Neural crest cell (in vitro differentiated cells): Measurements from ENCODE around the gene DMGDH. TPM values are rescaled to one million over a fixed set of nuclear protein-coding genes. Genes with fewer than 3 reads are reported as not detected.

Experiments
- DNase-seq: peaks from one replicate; pipeline ENCODE4 v3.0.0; 2021; ENCODE audit warnings: low read depth, mixed read lengths, low spot score
- H3K27ac Mint-ChIP-seq: one replicate; pipeline ENCODE4 v1.8.0; 2021; ENCODE audit warnings: mild to moderate bottlenecking, mixed read lengths; ENCODE audit not compliant: unreplicated experiment
- H3K27me3 Mint-ChIP-seq: 2 replicates; pipeline ENCODE4 v1.8.0; 2021; ENCODE audit warnings: low read depth, mild to moderate bottlenecking, mixed read lengths
- H3K36me3 Mint-ChIP-seq: 2 replicates; pipeline ENCODE4 v1.8.0; 2021; ENCODE audit warnings: low read depth, mild to moderate bottlenecking, mixed read lengths
- H3K4me1 Mint-ChIP-seq: 2 replicates; pipeline ENCODE4 v1.8.0; 2021; ENCODE audit warnings: mixed read lengths
- H3K4me3 Mint-ChIP-seq: one replicate; pipeline ENCODE4 v1.8.0; 2021; ENCODE audit warnings: mild to moderate bottlenecking, mixed read lengths
- H3K9me3 Mint-ChIP-seq: 2 replicates; pipeline ENCODE4 v1.8.0; 2021; ENCODE audit warnings: mixed read lengths
- CTCF ChIP-seq: fragments of 200-600 bp; sonication (generic); conservative IDR thresholded peaks from 2 replicates; pipeline ENCODE4 v1.5.0; 2021; ENCODE audit warnings: antibody characterized with exemption, mild to moderate bottlenecking
- total RNA-seq: library from RNA; stranded (reverse); gene quantifications from 2 replicates; pipeline ENCODE4 v1.2.1, GENCODE V29; 2021

Gene DMGDH
- total RNA-seq, 1 donor from 2014 or later = not detected

GRCh38 chr5:79014631-79015030 is 54.8 kb downstream of the DMGDH start:
- Mint-ChIP-seq H3K27me3 (peaks cover 47% of the 10 kb centered on the region), H3K9me3 (peaks cover 6% of the 10 kb centered on the region), H3K27ac (no peak overlapping the region), H3K4me1 (no peaks in the 10 kb centered on the region), H3K4me3 (no peak overlapping the region), H3K36me3 (no peaks in the 10 kb centered on the region)
- no peak for TF ChIP-seq CTCF
- no peak for DNase-seq

- no peak for TF ChIP-seq CTCF
- peaks cover 6% of the 10 kb centered on the region for H3K9me3 Mint-ChIP-seq
- H3K4me3 Mint-ChIP-seq = no peak overlapping the region
- no peak for DNase-seq
- no peak overlapping the region for H3K27ac Mint-ChIP-seq
- no peaks in the 10 kb centered on the region for H3K4me1 Mint-ChIP-seq
- no peaks in the 10 kb centered on the region for H3K36me3 Mint-ChIP-seq
- peaks cover 23% of the 10 kb centered on the region for H3K27me3 Mint-ChIP-seq
Measured at GRCh38 chr5:79011869-79012268, 57.6 kb downstream of the DMGDH start.

GRCh38 chr5:79011219-79011836 is 58.1 kb downstream of the DMGDH start:
- H3K4me3 Mint-ChIP-seq = no peak overlapping the region
- no peak for DNase-seq
- H3K9me3 Mint-ChIP-seq = peaks cover 6% of the 10 kb centered on the region
- H3K27me3 Mint-ChIP-seq = peaks cover 18% of the 10 kb centered on the region
- H3K4me1 Mint-ChIP-seq = no peaks in the 10 kb centered on the region
- TF ChIP-seq CTCF = no peak
- H3K36me3 Mint-ChIP-seq = no peaks in the 10 kb centered on the region
- H3K27ac Mint-ChIP-seq = no peak overlapping the region

GRCh38 chr5:79008362-79008761 is 61.1 kb downstream of the DMGDH start:
- no peak for DNase-seq
- Mint-ChIP-seq H3K27me3 (peaks cover 4% of the 10 kb centered on the region), H3K4me1 (no peaks in the 10 kb centered on the region), H3K4me3 (no peak overlapping the region), H3K27ac (no peak overlapping the region), H3K9me3 (peaks cover 5% of the 10 kb centered on the region), H3K36me3 (no peaks in the 10 kb centered on the region)
- no peak for TF ChIP-seq CTCF

- no peak for TF ChIP-seq CTCF
- no peak for DNase-seq
- no peaks in the 10 kb centered on the region for H3K4me1 Mint-ChIP-seq
- peaks cover under 1% of the 10 kb centered on the region for H3K9me3 Mint-ChIP-seq
- H3K27me3 Mint-ChIP-seq = no peaks in the 10 kb centered on the region
- H3K27ac Mint-ChIP-seq = no peak overlapping the region
- no peaks in the 10 kb centered on the region for H3K36me3 Mint-ChIP-seq
- no peak overlapping the region for H3K4me3 Mint-ChIP-seq
Measured at GRCh38 chr5:79007872-79008271, 61.6 kb downstream of the DMGDH start.
